GM19239 (cell line): Measurements from ENCODE around the gene CKLF.
"Not testable (repeated sequence)": the region's sequence is repeated elsewhere in the genome, so short reads cannot be mapped to it uniquely, and the experiment has no call there.

Source experiments
- DNase-seq: peaks from one replicate; pipeline ENCODE4 v3.0.0; 2011; ENCODE audit warnings: low spot score; ENCODE audit not compliant: insufficient read length
- FAIRE-seq: peaks from 2 replicates; lab custom pipeline; 2011; peaks lifted over from hg19 to GRCh38; lab: Jason Lieb, UNC

CKLF gene

DNA sequence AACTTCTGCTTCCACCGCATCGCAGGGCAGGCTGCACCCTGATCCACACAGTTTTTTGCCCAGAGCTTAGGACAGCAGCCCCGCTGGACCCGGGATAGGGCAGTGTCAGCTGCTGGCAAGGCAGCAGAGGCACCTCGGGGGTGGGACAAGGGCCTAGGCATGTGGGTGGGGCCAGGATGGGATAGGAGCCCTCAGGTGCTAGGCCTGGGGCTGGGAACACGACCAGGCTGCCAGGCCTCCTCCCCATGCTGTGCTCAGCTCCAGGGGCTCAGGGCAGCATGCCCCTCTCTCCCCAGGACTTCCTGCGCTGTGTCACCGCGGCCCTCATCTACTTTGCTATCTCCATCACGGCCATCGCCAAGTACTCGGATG is 56.7 kb downstream of the CKLF start:
- DNase-seq (no peak), FAIRE-seq (no peak)

DNA sequence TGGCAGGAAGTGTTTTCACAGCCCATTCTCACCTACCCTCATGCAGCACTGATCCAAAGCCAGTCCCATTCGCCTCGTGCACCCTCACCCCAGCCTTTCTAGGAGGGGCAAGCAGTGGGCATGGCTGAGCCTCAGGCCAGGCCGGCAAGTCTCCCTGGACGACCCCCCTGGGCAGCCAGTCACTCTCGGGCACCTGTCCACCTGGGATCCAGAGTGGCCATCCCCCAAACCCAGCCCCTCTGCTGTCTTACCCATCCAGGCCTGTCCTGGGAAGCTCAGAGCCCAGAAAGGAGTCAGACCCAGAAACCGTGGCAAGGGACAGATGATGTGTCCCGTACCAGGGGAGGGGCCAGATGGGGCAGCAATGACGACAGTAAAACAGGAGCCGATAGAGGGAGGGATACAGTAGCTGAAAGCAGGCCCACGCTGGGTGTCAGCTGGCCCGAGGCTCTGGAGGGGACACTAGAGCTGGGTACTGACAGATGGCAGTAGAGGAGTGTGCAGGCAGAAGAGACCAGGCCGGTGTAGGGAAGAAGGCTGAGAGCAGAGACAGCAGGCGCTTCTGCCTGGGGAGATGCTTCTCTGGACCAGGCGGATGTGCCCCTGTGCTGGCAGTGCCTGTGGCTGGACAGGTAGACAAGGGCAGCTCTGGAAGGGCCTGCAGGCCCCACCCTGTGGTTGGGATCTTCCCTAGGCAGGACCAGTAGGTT is 57.9 kb downstream of the CKLF start:
- DNase-seq (no peak), FAIRE-seq (no peak)

DNA sequence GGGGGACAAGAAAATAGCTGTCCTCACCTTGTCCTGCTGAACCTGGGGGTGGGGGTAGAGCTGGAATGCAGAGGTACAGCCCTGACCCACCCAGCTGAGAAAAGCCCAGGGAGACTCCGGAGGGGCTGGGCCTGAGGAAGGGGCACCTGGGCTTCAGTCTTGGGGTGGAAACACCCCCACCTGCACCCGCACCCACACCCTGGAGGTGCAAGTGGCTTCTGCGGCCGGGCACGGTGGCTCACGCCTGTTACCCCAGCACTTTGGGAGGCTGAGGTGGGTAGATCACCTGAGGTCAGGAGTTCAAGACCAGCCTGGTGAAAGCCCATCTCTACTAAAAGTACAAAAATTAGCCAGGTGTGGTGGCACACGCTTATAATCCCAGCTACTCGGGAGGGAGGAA is 59.5 kb downstream of the CKLF start:
- not testable (repeated sequence) for DNase-seq, FAIRE-seq

DNA sequence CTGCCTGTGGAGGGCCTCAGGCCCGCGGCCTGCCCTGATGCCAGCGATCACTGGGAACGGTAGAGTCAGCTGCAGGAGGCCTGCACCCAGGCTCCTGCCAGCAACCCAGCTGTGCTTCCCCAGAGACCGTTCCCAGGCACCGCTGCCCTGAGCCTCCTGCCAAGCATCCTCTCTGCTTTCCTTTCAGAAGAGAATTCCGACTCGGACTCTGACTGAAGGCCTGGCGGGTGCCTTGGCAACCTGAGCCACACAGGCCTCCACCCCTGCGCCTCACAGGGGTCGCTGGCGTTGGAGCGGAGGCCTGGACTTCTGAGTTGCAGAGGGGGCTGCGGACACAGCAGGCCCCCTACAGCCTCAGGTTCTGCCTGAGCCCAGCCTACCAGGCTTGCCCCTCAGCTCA is 60.0 kb downstream of the CKLF start:
- FAIRE-seq: no peak

DNA sequence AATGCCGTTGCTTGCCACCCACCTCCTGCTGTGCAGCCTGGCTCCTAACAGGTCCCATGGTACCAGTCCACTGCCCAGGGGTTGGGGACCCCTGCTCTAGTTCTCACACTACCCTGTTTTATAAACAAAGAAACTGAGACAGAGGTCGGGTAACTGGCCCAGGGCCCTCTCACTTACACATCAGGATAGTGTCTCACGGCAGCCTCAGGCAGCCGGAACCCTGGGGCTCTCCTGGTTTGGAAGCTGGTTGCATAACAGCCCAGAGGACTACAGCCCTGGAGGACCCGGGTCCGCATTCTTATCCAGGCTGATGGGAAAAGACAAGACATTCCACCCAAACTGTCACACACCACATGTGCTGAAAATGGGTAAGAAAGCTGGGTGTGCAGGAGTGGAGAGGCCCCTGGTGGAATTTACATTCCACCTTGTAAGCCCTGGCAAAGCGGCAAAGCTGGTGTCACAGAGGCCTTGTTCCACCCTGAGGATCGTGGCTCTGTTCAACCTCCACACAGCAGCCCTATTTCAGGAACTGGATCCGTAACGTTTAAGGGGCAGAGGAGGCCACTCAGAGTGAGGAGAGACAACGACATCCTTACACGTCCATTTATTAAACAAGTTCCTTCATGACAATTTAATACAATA is 61.9 kb downstream of the CKLF start:
- FAIRE-seq (no peak), DNase-seq (no peak)

More for the DNA sequence above, 60.0 kb downstream of the CKLF start:
- DNase-seq: no peak
